Testis (tissue), 3 donors: ENCODE data around the gene ALDH8A1. TPM values are rescaled to one million over a fixed set of nuclear protein-coding genes. Genes with fewer than 3 reads are reported as not detected.

ENCODE experiments used
- DNase-seq: peaks from one replicate; pipeline ENCODE4 v3.0.0-alpha.2; 2019
- H3K27ac ChIP-seq, 2 donors: fragments of 200-600 bp; sonication (generic); one replicate each; pipeline ENCODE4 v1.5.1; 2019
- H3K27me3 ChIP-seq: fragments of 200-600 bp; sonication (generic); one replicate; pipeline ENCODE4 v1.5.1; 2019
- H3K36me3 ChIP-seq: fragments of 200-600 bp; sonication (generic); one replicate; pipeline ENCODE4 v1.5.1; 2017; ENCODE audit warnings: low read depth; ENCODE audit errors: missing control alignments
- H3K4me1 ChIP-seq: fragments of 200-600 bp; sonication (generic); one replicate; pipeline ENCODE4 v1.5.1; 2019
- H3K4me3 ChIP-seq, 2 donors: fragments of 200-600 bp; sonication (generic); one replicate each; pipeline ENCODE4 v1.5.1; 2017 to 2019
- H3K9me3 ChIP-seq: fragments of 200-600 bp; sonication (generic); one replicate; pipeline ENCODE4 v1.5.1; 2017
- POLR2A ChIP-seq: fragments of 450-650 bp; IDR thresholded peaks from one replicate; pipeline ENCODE4 v1.6.1; 2017; ENCODE audit warnings: antibody characterized with exemption, mild to moderate bottlenecking, moderate library complexity
- WGBS, 2 donors: methylation state at CpG; one replicate each; pipeline ENCODE4 v1.1.5; 2018; 5-methylcytosine and 5-hydroxymethylcytosine counted together
- intact Hi-C: fragments of 100-400 bp; cut with DNase I; formaldehyde crosslinking; loops from one replicate; pipeline ENCODE4 v1.15.1; 2023; ENCODE audit warnings: low total_unique reads
- polyA plus RNA-seq: library from polyadenylated mRNA; stranded (reverse); fragments of 350-450 nt; fragmentation: Illumina TruSeq; extraction: RNeasy Lipid Tissue Mini Kit (QIAGEN cat#74804); gene quantifications from one replicate; pipeline ENCODE4 v1.2.3, GENCODE V29; 2014; ENCODE audit warnings: low read depth, low replicate concordance; ENCODE audit not compliant: insufficient read depth
- total RNA-seq, 2 donors: library from RNA; depleted of rRNA; stranded (reverse); fragments of >200 nt; gene quantifications; one replicate each; pipeline ENCODE4 v1.2.3, GENCODE V29; 2016
- TF ChIP-seq, protein P1 (sequence below), 3 experiments: fragments of 450-650 bp in 2 of 3; fragments of 200-600 bp in 1 of 3; sonication (generic) in 1 of 3; IDR thresholded peaks; one replicate each; pipeline ENCODE4 v1.5.1; 2016 to 2019; ENCODE audit warnings: antibody characterized with exemption in 3 of 3, mild to moderate bottlenecking in 2 of 3, moderate library complexity in 1 of 3

Gene ALDH8A1
- total and polyA plus RNA-seq, 3 donors from 2014 or later: 0.38 to 4.9 (median 0.87) TPM

DNA sequence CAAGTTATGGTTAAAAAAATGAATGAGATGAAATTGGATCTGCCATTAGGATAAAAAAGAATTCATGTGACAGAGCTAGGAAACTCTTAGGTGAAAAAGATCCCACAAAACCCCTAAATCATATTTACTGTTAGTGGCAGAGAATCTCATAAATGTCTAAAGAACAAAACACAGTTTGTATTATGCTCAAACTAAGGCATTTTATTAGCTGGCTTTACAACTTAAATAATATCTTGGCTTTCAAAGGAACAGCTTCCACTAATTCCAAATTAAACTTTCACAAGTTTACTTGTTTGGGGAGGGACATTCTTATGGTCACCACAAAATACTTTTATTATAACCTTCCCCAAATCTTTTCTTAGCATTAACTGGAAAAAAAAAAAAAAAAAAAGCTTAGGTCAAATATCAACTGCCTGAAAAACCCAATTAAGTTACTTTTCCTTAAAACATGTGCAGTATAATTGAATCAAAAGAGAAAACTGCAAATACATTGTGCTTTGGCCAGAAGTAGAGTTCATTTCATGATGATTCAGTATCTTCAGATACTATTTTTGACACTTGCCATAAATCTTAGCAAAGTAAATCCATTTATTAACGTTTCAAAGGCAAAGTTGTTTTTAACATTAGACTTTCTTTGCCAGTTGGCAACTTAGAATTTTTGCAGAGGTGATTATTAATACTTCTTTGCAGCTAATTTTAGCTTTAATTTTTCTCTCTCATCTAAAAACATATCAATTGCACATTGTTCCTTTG lies 14.7 kb upstream of the ALDH8A1 start:
- TF ChIP-seq, protein P1, sequence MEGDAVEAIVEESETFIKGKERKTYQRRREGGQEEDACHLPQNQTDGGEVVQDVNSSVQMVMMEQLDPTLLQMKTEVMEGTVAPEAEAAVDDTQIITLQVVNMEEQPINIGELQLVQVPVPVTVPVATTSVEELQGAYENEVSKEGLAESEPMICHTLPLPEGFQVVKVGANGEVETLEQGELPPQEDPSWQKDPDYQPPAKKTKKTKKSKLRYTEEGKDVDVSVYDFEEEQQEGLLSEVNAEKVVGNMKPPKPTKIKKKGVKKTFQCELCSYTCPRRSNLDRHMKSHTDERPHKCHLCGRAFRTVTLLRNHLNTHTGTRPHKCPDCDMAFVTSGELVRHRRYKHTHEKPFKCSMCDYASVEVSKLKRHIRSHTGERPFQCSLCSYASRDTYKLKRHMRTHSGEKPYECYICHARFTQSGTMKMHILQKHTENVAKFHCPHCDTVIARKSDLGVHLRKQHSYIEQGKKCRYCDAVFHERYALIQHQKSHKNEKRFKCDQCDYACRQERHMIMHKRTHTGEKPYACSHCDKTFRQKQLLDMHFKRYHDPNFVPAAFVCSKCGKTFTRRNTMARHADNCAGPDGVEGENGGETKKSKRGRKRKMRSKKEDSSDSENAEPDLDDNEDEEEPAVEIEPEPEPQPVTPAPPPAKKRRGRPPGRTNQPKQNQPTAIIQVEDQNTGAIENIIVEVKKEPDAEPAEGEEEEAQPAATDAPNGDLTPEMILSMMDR (IDR thresholded peaks at IDR 0.05): no peak
- TF ChIP-seq POLR2A: no peak
- Histone ChIP-seq H3K9me3 (no peaks in the 10 kb centered on the region), H3K36me3 (no peaks in the 10 kb centered on the region), H3K4me1 (no peaks in the 10 kb centered on the region), H3K27ac (no peak overlapping the region), H3K4me3 (no peak overlapping the region), H3K27me3 (no peaks in the 10 kb centered on the region)
- no peak for DNase-seq
- intact Hi-C loops: no loop called here
- WGBS, 2 donors: 36 to 46% methylated on average over 1 of the region's 1 CpG

DNA sequence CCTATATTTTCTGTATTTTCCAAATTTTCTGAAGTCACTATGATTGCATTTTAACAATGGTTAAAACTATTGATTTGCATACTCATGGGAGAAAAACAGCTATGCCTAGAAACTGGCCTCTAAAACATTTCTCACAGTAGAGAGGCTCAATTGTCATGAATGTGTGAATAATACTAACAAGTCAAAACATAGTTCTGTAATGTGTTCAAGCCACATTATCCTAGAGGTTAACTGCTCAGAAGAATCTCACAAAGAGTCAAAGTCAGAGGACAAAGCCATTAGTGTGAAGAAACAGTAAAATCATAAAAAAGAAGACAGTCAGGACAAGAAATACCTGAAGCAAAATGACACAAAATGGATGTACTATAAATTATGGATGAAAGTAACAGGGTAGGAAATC lies 12.5 kb upstream of the ALDH8A1 start:
- no peak overlapping the region for H3K4me3 ChIP-seq
- no peaks in the 10 kb centered on the region for H3K4me1 ChIP-seq
- H3K9me3 ChIP-seq: no peaks in the 10 kb centered on the region
- TF ChIP-seq, protein P1 (IDR thresholded peaks at IDR 0.05): no peak
- intact Hi-C loops: no loop called here
- H3K36me3 ChIP-seq: no peaks in the 10 kb centered on the region
- H3K27ac ChIP-seq: no peak overlapping the region
- no peak for DNase-seq
- no peaks in the 10 kb centered on the region for H3K27me3 ChIP-seq

DNA sequence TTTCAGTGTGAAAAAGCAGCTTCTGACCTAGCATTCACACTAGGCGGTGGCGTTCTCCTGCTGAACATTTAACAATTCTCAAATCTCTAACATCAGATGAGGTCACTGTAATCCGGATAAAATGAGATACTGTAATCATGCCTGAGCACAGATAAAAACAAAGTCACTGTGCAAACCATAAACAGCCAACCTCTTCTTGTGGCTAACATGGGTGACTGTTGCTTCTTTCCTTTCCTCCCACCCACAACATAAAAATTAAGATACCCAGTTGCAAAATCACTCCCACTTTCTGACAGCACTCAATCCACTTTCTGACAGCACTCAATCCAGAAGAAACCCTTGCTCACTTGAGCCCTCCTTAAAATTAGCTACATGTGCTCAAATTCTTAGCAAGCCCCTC lies 11.5 kb upstream of the ALDH8A1 start:
- H3K9me3 ChIP-seq: no peaks in the 10 kb centered on the region
- TF ChIP-seq, protein P1 (IDR thresholded peaks at IDR 0.05): no peak
- no peak for TF ChIP-seq POLR2A
- H3K36me3 ChIP-seq: no peaks in the 10 kb centered on the region
- H3K4me1 ChIP-seq: no peaks in the 10 kb centered on the region
- H3K27me3 ChIP-seq: no peaks in the 10 kb centered on the region
- WGBS, 2 donors: 85 to 93% methylated on average over 3 of the region's 3 CpGs
- intact Hi-C loops: no loop called here
- no peak overlapping the region for H3K27ac ChIP-seq
- no peak overlapping the region for H3K4me3 ChIP-seq
- DNase-seq: no peak

DNA sequence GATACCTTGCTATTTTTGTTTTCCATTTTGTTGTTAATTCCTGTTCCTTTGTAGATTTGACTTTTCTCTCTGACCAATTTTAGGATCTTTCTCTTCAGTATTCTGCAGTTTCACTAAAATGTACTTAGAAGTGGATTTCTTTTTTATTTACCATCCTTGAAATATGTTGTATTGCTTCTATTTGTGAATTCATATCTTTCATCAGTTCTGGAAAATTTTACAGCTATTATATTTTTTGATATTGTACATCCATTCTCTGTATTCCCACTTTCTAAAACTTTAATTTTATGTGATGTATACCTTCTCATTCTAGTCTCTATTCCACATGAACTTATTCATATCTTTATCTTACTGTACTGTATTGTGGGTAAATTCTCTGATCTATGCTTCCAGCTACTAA lies 9.7 kb upstream of the ALDH8A1 start:
- intact Hi-C loops: no loop called here
- H3K36me3 ChIP-seq: no peaks in the 10 kb centered on the region
- H3K27ac ChIP-seq: no peak overlapping the region
- no peak for DNase-seq
- H3K9me3 ChIP-seq: no peaks in the 10 kb centered on the region
- no peak overlapping the region for H3K4me3 ChIP-seq
- H3K4me1 ChIP-seq: no peaks in the 10 kb centered on the region
- H3K27me3 ChIP-seq: no peaks in the 10 kb centered on the region
- TF ChIP-seq, protein P1 (IDR thresholded peaks at IDR 0.05): no peak
- TF ChIP-seq POLR2A: no peak

DNA sequence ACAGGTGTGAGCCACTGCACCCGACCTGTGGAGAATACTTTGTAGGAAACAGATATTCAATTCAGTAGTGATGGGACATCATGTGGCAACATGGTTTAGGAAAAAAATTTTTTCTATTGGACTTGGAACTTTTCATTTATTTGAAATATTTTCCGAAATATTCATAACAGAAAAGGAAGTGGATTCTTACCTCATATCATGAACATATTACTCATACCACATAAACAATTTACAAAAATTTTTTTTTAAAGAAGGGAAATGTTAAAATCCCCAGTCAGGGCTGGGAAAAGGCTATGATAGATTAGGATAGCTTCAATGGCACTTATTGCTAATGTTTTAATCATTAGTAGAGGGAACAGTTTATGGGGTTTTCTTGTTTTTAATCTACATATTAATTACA lies 6.8 kb upstream of the ALDH8A1 start:
- Histone ChIP-seq H3K36me3 (no peaks in the 10 kb centered on the region), H3K27ac (no peak overlapping the region), H3K4me1 (no peaks in the 10 kb centered on the region), H3K27me3 (no peaks in the 10 kb centered on the region), H3K9me3 (no peaks in the 10 kb centered on the region), H3K4me3 (no peak overlapping the region)
- no peak for DNase-seq
- TF ChIP-seq, protein P1 (IDR thresholded peaks at IDR 0.05): no peak
- no peak for TF ChIP-seq POLR2A
- WGBS, 2 donors: 82 to 92% methylated on average over 2 of the region's 2 CpGs
- intact Hi-C loops: no loop called here
